H1 (cell line): ENCODE results near the gene MTM1. TPM values are rescaled to one million over a fixed set of nuclear protein-coding genes. Genes with fewer than 3 reads are reported as not detected.

ENCODE experiments used
- CTCF ChIA-PET: fragments of 300-600 bp; sonication (Branson Sonifier 250); formaldehyde crosslinking; loops from one replicate; lab custom pipeline; 2021; ENCODE audit not compliant: partially characterized antibody; lab: Charles Lee
- POLR2A ChIA-PET: fragments of 300-600 bp; sonication (Branson Sonifier 250); formaldehyde crosslinking; loops from one replicate; lab custom pipeline; 2021; ENCODE audit warnings: inconsistent platforms; ENCODE audit not compliant: partially characterized antibody; lab: Charles Lee
- DNase-seq, 2 experiments: peaks; one replicate each; pipeline versions ENCODE4 v3.0.0 to v3.0.0-alpha.2; 2010 to 2022; ENCODE audit warnings: low spot score in 2 of 2, low read depth in 1 of 2, mixed read lengths in 1 of 2
- FAIRE-seq: peaks from 2 replicates; lab custom pipeline; 2011; peaks lifted over from hg19 to GRCh38; lab: Jason Lieb, UNC
- H2AFZ ChIP-seq: 2 replicates; pipeline ENCODE4 v1.8.1; 2012; ENCODE audit warnings: low read length, inconsistent platforms
- H2AK5ac ChIP-seq: 2 replicates; pipeline ENCODE4 v1.6.1; 2013; ENCODE audit warnings: low read depth, low read length
- H2BK120ac ChIP-seq: replicated peaks from 2 replicates; pipeline ENCODE3; 2013; ENCODE audit warnings: low read depth, low read length, inconsistent platforms
- H2BK12ac ChIP-seq: 2 replicates; pipeline ENCODE4 v1.6.1; 2013; ENCODE audit warnings: low read depth, low read length
- H2BK15ac ChIP-seq: 2 replicates; pipeline ENCODE4 v1.6.1; 2013; ENCODE audit warnings: low read length
- H2BK20ac ChIP-seq: 2 replicates; pipeline ENCODE4 v1.6.1; 2013; ENCODE audit warnings: low read length
- H2BK5ac ChIP-seq: 2 replicates; pipeline ENCODE4 v1.6.1; 2013; ENCODE audit warnings: low read depth, low read length
- H3K14ac ChIP-seq: 2 replicates; pipeline ENCODE4 v1.6.1; 2013; ENCODE audit warnings: inconsistent platforms; ENCODE audit not compliant: insufficient read length
- H3K18ac ChIP-seq: 2 replicates; pipeline ENCODE4 v1.6.1; 2013; ENCODE audit warnings: low read length; ENCODE audit errors: extremely low read depth
- H3K23ac ChIP-seq: 2 replicates; pipeline ENCODE4 v1.6.1; 2013; ENCODE audit warnings: inconsistent platforms; ENCODE audit not compliant: insufficient read length
- H3K23me2 ChIP-seq: 2 replicates; pipeline ENCODE4 v1.6.1; 2013; ENCODE audit warnings: low read depth, low read length
- H3K27ac ChIP-seq: 2 replicates; pipeline ENCODE4 v1.6.1; 2011; ENCODE audit warnings: low read depth, low read length, inconsistent platforms
- H3K27me3 ChIP-seq, 4 experiments: replicated peaks in 1 of 4; 1 replicate in 1 of 4; 2 replicates in 3 of 4; pipeline versions ENCODE4 v1.6.1 to v1.8.1; 2011 to 2013; ENCODE audit warnings: low read length in 3 of 4, mild to moderate bottlenecking in 3 of 4, inconsistent platforms in 2 of 4, mixed read lengths in 2 of 4, moderate library complexity in 1 of 4; ENCODE audit not compliant: control insufficient read depth in 3 of 4, insufficient read depth in 3 of 4; ENCODE audit errors: extremely low read depth in 1 of 4
- H3K36me3 ChIP-seq, 4 experiments: 2 replicates each; pipeline versions ENCODE4 v1.6.1 to v1.8.1; 2011 to 2013; ENCODE audit warnings: mild to moderate bottlenecking in 4 of 4, low read length in 3 of 4, moderate library complexity in 2 of 4, control low read depth in 1 of 4, inconsistent platforms in 1 of 4; ENCODE audit not compliant: insufficient read depth in 4 of 4, control insufficient read depth in 2 of 4
- H3K4ac ChIP-seq: replicated peaks from 2 replicates; pipeline ENCODE3; 2013; ENCODE audit warnings: low read length, low read depth, mixed read lengths, inconsistent platforms; ENCODE audit not compliant: insufficient read length
- H3K4me1 ChIP-seq, 4 experiments: replicated peaks in 1 of 4; 1 replicate in 1 of 4; 2 replicates in 3 of 4; pipeline versions ENCODE4 v1.6.1 to v1.8.1; 2011 to 2013; ENCODE audit warnings: low read length in 3 of 4, inconsistent platforms in 2 of 4, mixed read lengths in 1 of 4; ENCODE audit not compliant: insufficient read depth in 4 of 4, control insufficient read depth in 3 of 4
- H3K4me2 ChIP-seq, 2 experiments: 2 replicates each; pipeline versions ENCODE4 v1.6.1 to v1.8.1; 2011 to 2013; ENCODE audit warnings: low read depth in 2 of 2, low read length in 2 of 2, control low read depth in 1 of 2, inconsistent platforms in 1 of 2, mild to moderate bottlenecking in 1 of 2; ENCODE audit not compliant: insufficient read depth in 1 of 2
- H3K4me3 ChIP-seq, 4 experiments: fragments of 200-600, 300-600 bp in 1 of 4; sonication (generic), shearing (Covaris generic), sonication (Bioruptor Twin) in 1 of 4; 2 replicates each; pipeline versions ENCODE4 v1.5.1 to v1.8.1; 2011 to 2016; ENCODE audit warnings: low read length in 4 of 4, low read depth in 3 of 4, control low read depth in 2 of 4, inconsistent platforms in 2 of 4, mild to moderate bottlenecking in 2 of 4, mixed read lengths in 1 of 4, moderate library complexity in 1 of 4; ENCODE audit not compliant: insufficient read depth in 2 of 4; ENCODE audit errors: extremely low read depth in 1 of 4
- H3K56ac ChIP-seq: replicated peaks from 2 replicates; pipeline ENCODE3; 2013; ENCODE audit warnings: low read depth, mild to moderate bottlenecking, mixed read lengths, low read length, inconsistent platforms; ENCODE audit not compliant: insufficient read length
- H3K79me1 ChIP-seq: 2 replicates; pipeline ENCODE4 v1.6.1; 2013; ENCODE audit warnings: low read depth, low read length, control low read depth
- H3K79me2 ChIP-seq, 2 experiments: 2 replicates each; pipeline versions ENCODE4 v1.6.1 to v1.8.1; 2012 to 2013; ENCODE audit warnings: low read length in 2 of 2, mild to moderate bottlenecking in 2 of 2, inconsistent platforms in 1 of 2; ENCODE audit not compliant: insufficient read depth in 2 of 2, control insufficient read depth in 1 of 2
- H3K9ac ChIP-seq, 4 experiments: replicated peaks in 1 of 4; 1 replicate in 1 of 4; 2 replicates in 3 of 4; pipeline versions ENCODE4 v1.6.1 to v1.8.1; 2011 to 2013; ENCODE audit warnings: low read depth in 3 of 4, low read length in 3 of 4, control low read depth in 2 of 4, mild to moderate bottlenecking in 2 of 4, moderate library complexity in 2 of 4, inconsistent platforms in 1 of 4; ENCODE audit errors: extremely low read depth in 1 of 4
- H3K9me3 ChIP-seq, 2 experiments: 2 replicates each; pipeline versions ENCODE4 v1.6.1 to v1.8.1; 2012 to 2013; ENCODE audit warnings: mild to moderate bottlenecking in 2 of 2, moderate library complexity in 2 of 2, control low read depth in 1 of 2, inconsistent platforms in 1 of 2, low read depth in 1 of 2, low read length in 1 of 2, mixed read lengths in 1 of 2; ENCODE audit not compliant: insufficient read depth in 2 of 2
- H4K20me1 ChIP-seq, 2 experiments: replicated peaks in 1 of 2; 2 replicates each; pipeline versions ENCODE3 to v1.8.1; 2011 to 2013; ENCODE audit warnings: inconsistent platforms in 2 of 2, low read length in 2 of 2, mild to moderate bottlenecking in 1 of 2; ENCODE audit not compliant: insufficient read depth in 2 of 2, control insufficient read depth in 1 of 2
- H4K5ac ChIP-seq: 2 replicates; pipeline ENCODE4 v1.6.1; 2013; ENCODE audit warnings: low read length, low read depth, mixed read lengths, inconsistent platforms; ENCODE audit not compliant: insufficient read length
- H4K8ac ChIP-seq: 2 replicates; pipeline ENCODE4 v1.8.0; 2013; ENCODE audit warnings: mild to moderate bottlenecking, moderate library complexity, low read length, inconsistent platforms; ENCODE audit not compliant: insufficient read depth; ENCODE audit errors: extremely low read depth
- H4K91ac ChIP-seq: replicated peaks from 2 replicates; pipeline ENCODE3; 2013; ENCODE audit warnings: low read length, mixed read lengths, inconsistent platforms; ENCODE audit not compliant: insufficient read length
- CBX5 ChIP-seq: fragments of 300-800, 300-1000 bp; sonication (generic); IDR thresholded peaks from 2 replicates; pipeline ENCODE4 v1.7.1; 2016; ENCODE audit warnings: antibody characterized with exemption, low read length, low read depth
- JUN ChIP-seq: IDR thresholded peaks from 2 replicates; pipeline ENCODE4 v1.6.1; 2011; ENCODE audit warnings: low read depth, mild to moderate bottlenecking, improper control_type of control experiment, low read length
- RAD21 ChIP-seq, 2 experiments: IDR thresholded peaks in 1 of 2; conservative IDR thresholded peaks in 1 of 2; 2 replicates each; pipeline ENCODE4 v1.6.1; 2011; ENCODE audit warnings: low read depth in 2 of 2, low read length in 2 of 2, improper control_type of control experiment in 1 of 2, inconsistent platforms in 1 of 2, mild to moderate bottlenecking in 1 of 2, moderate library complexity in 1 of 2
- RNF2 ChIP-seq: fragments of 200-900, 300-1000 bp; sonication (generic); IDR thresholded peaks from 2 replicates; pipeline ENCODE4 v1.7.1; 2016; ENCODE audit warnings: borderline replicate concordance, low read depth, mild to moderate bottlenecking, antibody characterized with exemption, low read length; ENCODE audit not compliant: poor library complexity, severe bottlenecking; ENCODE audit errors: missing control alignments
- SAP30 ChIP-seq: fragments of 300-600 bp; sonication (generic); IDR thresholded peaks from 2 replicates; pipeline ENCODE4 v1.7.1; 2012; ENCODE audit warnings: low read length, moderate library complexity, mild to moderate bottlenecking, inconsistent platforms; ENCODE audit not compliant: insufficient read depth, insufficient replicate concordance
- WGBS, 2 experiments: shearing (Covaris generic) in 1 of 2; methylation state at CpG; one replicate each; pipeline versions ENCODE4 v1.1.6 to v1.1.7; 2013 to 2015; ENCODE audit warnings: low lambda C conversion rate in 2 of 2, mixed read lengths in 2 of 2, inconsistent platforms in 1 of 2, low coverage in 1 of 2, missing lambda C conversion rate in 1 of 2; ENCODE audit not compliant: insufficient replicate concordance in 2 of 2, insufficient coverage in 1 of 2, insufficient read length in 1 of 2; ENCODE audit errors: extremely low coverage in 1 of 2, missing lambda C conversion rate in 1 of 2; 5-methylcytosine and 5-hydroxymethylcytosine counted together
- polyA plus RNA-seq, 7 experiments: library from polyadenylated mRNA; depleted of rRNA in 3 of 7; stranded (reverse) in 5 of 7; unstranded in 2 of 7; fragments of >200 nt in 5 of 7; fragments of 200-250 nt in 2 of 7; gene quantifications; 1 replicate in 5 of 7; 2 replicates in 1 of 7; 4 replicates in 1 of 7; pipeline versions ENCODE4 v1.2.1 to v1.2.3, GENCODE V29; 2011 to 2013; ENCODE audit warnings: missing spikeins in 2 of 7, mixed read lengths in 2 of 7
- total RNA-seq: library from RNA; stranded (reverse); fragmentation: NEBNext Ultra II Directional; extraction: Animal tissue kit (Norgen Biotek cat#: 25700); gene quantifications from 2 replicates; pipeline ENCODE4 v1.2.1, GENCODE V29; 2021
- TF ChIP-seq, protein P1 (sequence below): IDR thresholded peaks from 2 replicates; pipeline ENCODE4 v1.6.1; 2012; ENCODE audit warnings: inconsistent platforms
- TF ChIP-seq, protein P2 (sequence below): IDR thresholded peaks from 2 replicates; pipeline ENCODE4 v1.6.1; 2011; ENCODE audit warnings: low read length, improper control_type of control experiment

The MTM1 gene
- total and polyA plus RNA-seq, 2 of the 8 experiments (the other 6 are each of a cell fraction or from before 2014, with no cell fraction given): 2.3 to 8.4 TPM

DNA sequence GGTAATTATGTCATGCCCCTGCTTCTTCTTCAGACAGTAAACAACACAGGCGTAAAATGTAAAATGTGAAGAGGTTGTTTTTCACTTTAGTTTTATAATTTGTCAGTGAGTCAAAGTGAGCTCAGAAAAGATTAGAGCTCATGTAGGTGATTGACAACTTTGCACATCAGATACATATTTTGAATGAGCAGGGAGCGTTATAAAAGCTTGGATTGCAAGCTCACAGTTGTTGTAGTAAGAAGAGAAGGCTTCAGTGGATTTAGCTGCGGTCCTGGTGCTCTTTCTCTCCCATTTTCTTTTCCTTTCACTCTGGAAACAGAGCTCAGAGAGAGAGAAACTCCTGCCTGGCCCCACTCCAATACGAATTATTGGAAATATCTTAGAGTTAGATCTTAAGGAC lies 151.2 kb downstream of the MTM1 start:
- Histone ChIP-seq H3K9ac (no peak overlapping the region), H4K91ac (no peak overlapping the region), H4K20me1 (no peaks in the 10 kb centered on the region), H3K9me3 (no peaks in the 10 kb centered on the region), H3K14ac (no peak overlapping the region), H3K23ac (no peak overlapping the region), H2BK15ac (no peak overlapping the region), H3K56ac (no peak overlapping the region)
- no peak for DNase-seq
- POLR2A ChIA-PET: no interaction called here
- TF ChIP-seq RNF2 (no peak), SAP30 (no peak), JUN (no peak), CBX5 (no peak), RAD21 (IDR thresholded peaks at IDR 0.05 in 1 of 2, conservative IDR thresholded peaks at IDR 0.05 in 1 of 2; ENCODE audit: low read depth in 2 of 2, low read length in 2 of 2) (no peak)
- TF ChIP-seq, protein P1, sequence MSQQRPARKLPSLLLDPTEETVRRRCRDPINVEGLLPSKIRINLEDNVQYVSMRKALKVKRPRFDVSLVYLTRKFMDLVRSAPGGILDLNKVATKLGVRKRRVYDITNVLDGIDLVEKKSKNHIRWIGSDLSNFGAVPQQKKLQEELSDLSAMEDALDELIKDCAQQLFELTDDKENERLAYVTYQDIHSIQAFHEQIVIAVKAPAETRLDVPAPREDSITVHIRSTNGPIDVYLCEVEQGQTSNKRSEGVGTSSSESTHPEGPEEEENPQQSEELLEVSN: no peak
- TF ChIP-seq, protein P2, sequence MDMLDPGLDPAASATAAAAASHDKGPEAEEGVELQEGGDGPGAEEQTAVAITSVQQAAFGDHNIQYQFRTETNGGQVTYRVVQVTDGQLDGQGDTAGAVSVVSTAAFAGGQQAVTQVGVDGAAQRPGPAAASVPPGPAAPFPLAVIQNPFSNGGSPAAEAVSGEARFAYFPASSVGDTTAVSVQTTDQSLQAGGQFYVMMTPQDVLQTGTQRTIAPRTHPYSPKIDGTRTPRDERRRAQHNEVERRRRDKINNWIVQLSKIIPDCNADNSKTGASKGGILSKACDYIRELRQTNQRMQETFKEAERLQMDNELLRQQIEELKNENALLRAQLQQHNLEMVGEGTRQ: no peak
- TF ChIP-seq, all 59 proteins: peak for 0
- no peaks in the 10 kb centered on the region for H3K79me2 ChIP-seq
- FAIRE-seq: no peak
- no peak overlapping the region for H3K4me3 ChIP-seq
- H3K27ac ChIP-seq: no peak overlapping the region
- CTCF ChIA-PET: no interaction called here
- no peak overlapping the region for H4K8ac ChIP-seq
- H2BK20ac ChIP-seq: no peak overlapping the region
- H3K36me3 ChIP-seq: no peaks in the 10 kb centered on the region; a peak in 1 of 8 replicates
- 96% methylated on average over 3 of the region's 4 CpGs; no CpG with 5 or more reads in 1 of the 2 experiments for WGBS, 2 experiments
- no peaks in the 10 kb centered on the region for H3K4me1 ChIP-seq
- H2BK12ac ChIP-seq: no peak overlapping the region
- no peak overlapping the region for H3K4ac ChIP-seq
- no peak overlapping the region for H2AFZ ChIP-seq
- H3K4me2 ChIP-seq: no peak overlapping the region
- no peaks in the 10 kb centered on the region for H3K79me1 ChIP-seq
- H3K23me2 ChIP-seq: no peaks in the 10 kb centered on the region
- no peak overlapping the region for H3K18ac ChIP-seq
- no peak overlapping the region for H2BK5ac ChIP-seq
- H2BK120ac ChIP-seq: no peak overlapping the region
- H2AK5ac ChIP-seq: no peak overlapping the region
- H3K27me3 ChIP-seq: no peaks in the 10 kb centered on the region
- H4K5ac ChIP-seq: no peak overlapping the region
